GM19467 (cell line): ENCODE results near the gene EXOC3L2.
"Not testable (repeated sequence)": the region's sequence is repeated elsewhere in the genome, so short reads cannot be mapped to it uniquely, and the experiment has no call there.

ENCODE experiments used
- ATAC-seq: cut with Tn5 transposase; IDR thresholded peaks from one replicate; pipeline ENCODE4 v1.9.1; 2021; ENCODE audit warnings: mild to moderate bottlenecking, moderate library complexity; ENCODE audit not compliant: unreplicated experiment

EXOC3L2 gene

GRCh38 chr19:45256836-45257235 lies 11.6 kb upstream of the EXOC3L2 start:
- no peak for ATAC-seq

GRCh38 chr19:45255611-45256157 lies 10.5 kb upstream of the EXOC3L2 start:
- no peak for ATAC-seq

- no peak for ATAC-seq
Observed at GRCh38 chr19:45254044-45254531, 8.9 kb upstream of the EXOC3L2 start.

- no peak for ATAC-seq
Observed at GRCh38 chr19:45253396-45254027, 8.3 kb upstream of the EXOC3L2 start.

- no peak for ATAC-seq
Observed at GRCh38 chr19:45251452-45252354, 6.5 kb upstream of the EXOC3L2 start.

- ATAC-seq, result no peak
Observed at GRCh38 chr19:45250832-45251451, 5.7 kb upstream of the EXOC3L2 start, which contains the start of gene MARK4. MARK4 (plus strand) TSS chr19:45251271; CDS start chr19:45251589, 318 bp downstream.

GRCh38 chr19:45250216-45250831 lies 5.1 kb upstream of the EXOC3L2 start:
- no peak for ATAC-seq

- no peak for ATAC-seq
Observed at GRCh38 chr19:45249261-45250033, 4.2 kb upstream of the EXOC3L2 start.

GRCh38 chr19:45247136-45247535 lies 1.9 kb upstream of the EXOC3L2 start:
- no peak for ATAC-seq

GRCh38 chr19:45245826-45246225 lies 619 bp upstream of the EXOC3L2 start:
- ATAC-seq, result no peak

GRCh38 chr19:45244133-45244794 lies 943 bp downstream of the EXOC3L2 start:
- ATAC-seq, result no peak

GRCh38 chr19:45243144-45243732 lies 2.0 kb downstream of the EXOC3L2 start:
- ATAC-seq, result no peak

GRCh38 chr19:45238556-45238955 lies 6.7 kb downstream of the EXOC3L2 start:
- ATAC-seq, result no peak

- no peak for ATAC-seq
Observed at GRCh38 chr19:45235485-45235884, 9.7 kb downstream of the EXOC3L2 start.

GRCh38 chr19:45234089-45234869 lies 10.9 kb downstream of the EXOC3L2 start:
- no peak for ATAC-seq

- no peak for ATAC-seq
Observed at GRCh38 chr19:45231891-45232290, 13.3 kb downstream of the EXOC3L2 start.

GRCh38 chr19:45229056-45229455 lies 16.2 kb downstream of the EXOC3L2 start:
- not testable (repeated sequence) for ATAC-seq

GRCh38 chr19:45224645-45225044 lies 20.6 kb downstream of the EXOC3L2 start:
- ATAC-seq, result no peak
